HEK293 (cell line): ENCODE results near the gene RPP30.

ENCODE experiments used
- CTCF ChIA-PET: fragments of 350-600 bp; formaldehyde crosslinking; extraction: SDS; loops from one replicate; lab custom pipeline; 2021; ENCODE audit warnings: antibody characterized with exemption; lab: Yijun Ruan, JAX
- POLR2A ChIA-PET: fragments of 300-600 bp; formaldehyde crosslinking; extraction: SDS; loops from one replicate; lab custom pipeline; 2020; ENCODE audit warnings: antibody characterized with exemption, inconsistent platforms; lab: Yijun Ruan, JAX
- H3K27ac ChIP-seq: fragments of 200-500 bp; sonication (Bioruptor generic); 2 replicates; pipeline ENCODE4 v1.5.1; 2014; ENCODE audit warnings: low read depth, low read length, control low read depth, inconsistent platforms; ENCODE audit errors: extremely low read depth
- H3K36me3 ChIP-seq, 2 experiments: fragments of 200-500 bp in 1 of 2; sonication (Bioruptor generic) in 1 of 2; 1 replicate in 1 of 2; 2 replicates in 1 of 2; pipeline ENCODE4 v1.5.1; 2014 to 2017; ENCODE audit warnings: inconsistent platforms in 2 of 2, low read length in 2 of 2; ENCODE audit not compliant: control insufficient read depth in 2 of 2, insufficient read depth in 1 of 2
- H3K4me1 ChIP-seq: fragments of 200-500 bp; sonication (Bioruptor generic); 2 replicates; pipeline ENCODE4 v1.5.1; 2014; ENCODE audit warnings: mild to moderate bottlenecking, low read length, inconsistent platforms; ENCODE audit not compliant: control insufficient read depth, insufficient read depth
- H3K4me3 ChIP-seq: 2 replicates; pipeline ENCODE4 v1.5.1; 2011; ENCODE audit warnings: low read depth, mild to moderate bottlenecking, control low read depth, low read length, moderate library complexity
- H3K9me3 ChIP-seq: fragments of 200-500 bp; sonication (Bioruptor generic); 2 replicates; pipeline ENCODE4 v1.5.1; 2014; ENCODE audit warnings: low read depth, low read length, inconsistent platforms; ENCODE audit not compliant: control insufficient read depth, insufficient read depth
- ELK4 ChIP-seq: IDR thresholded peaks from 2 replicates; pipeline ENCODE4 v1.6.1; 2011; ENCODE audit warnings: mild to moderate bottlenecking, low read depth, low read length, borderline replicate concordance
- GFI1B ChIP-seq: fragments of 450-650 bp; formaldehyde crosslinking; IDR thresholded peaks from 2 replicates; pipeline ENCODE4 v1.5.1; 2016; ENCODE audit warnings: missing biosample characterization, missing genetic modification characterization
- KLF10 ChIP-seq: fragments of 450-650 bp; IDR thresholded peaks from 2 replicates; pipeline ENCODE4 v1.5.1; 2018; ENCODE audit warnings: missing biosample characterization, mild to moderate bottlenecking, missing genetic modification characterization
- ZBTB21 ChIP-seq: fragments of 450-650 bp; formaldehyde crosslinking; IDR thresholded peaks from 2 replicates; pipeline ENCODE4 v1.5.1; 2017; ENCODE audit warnings: missing biosample characterization, missing genetic modification characterization
- ZFHX2 ChIP-seq: fragments of 450-650 bp; formaldehyde crosslinking; conservative IDR thresholded peaks from 2 replicates; pipeline ENCODE4 v1.5.1; 2016; ENCODE audit warnings: missing biosample characterization, missing genetic modification characterization
- ZNF112 ChIP-seq: fragments of 450-650 bp; formaldehyde crosslinking; IDR thresholded peaks from 2 replicates; pipeline ENCODE4 v1.5.0; 2017; ENCODE audit warnings: missing biosample characterization, missing genetic modification characterization
- ZNF148 ChIP-seq: fragments of 450-650 bp; formaldehyde crosslinking; IDR thresholded peaks from 2 replicates; pipeline ENCODE4 v1.5.0; 2017; ENCODE audit warnings: missing biosample characterization, missing genetic modification characterization, borderline replicate concordance
- ZNF19 ChIP-seq: fragments of 450-650 bp; formaldehyde crosslinking; IDR thresholded peaks from 2 replicates; pipeline ENCODE4; 2016; ENCODE audit warnings: missing biosample characterization, missing genetic modification characterization, low read depth
- ZNF292 ChIP-seq: fragments of 450-650 bp; formaldehyde crosslinking; IDR thresholded peaks from 2 replicates; pipeline ENCODE4 v1.5.1; 2016; ENCODE audit warnings: low read depth, missing biosample characterization, missing genetic modification characterization, borderline replicate concordance
- ZNF394 ChIP-seq: fragments of 450-650 bp; formaldehyde crosslinking; IDR thresholded peaks from 2 replicates; pipeline ENCODE4 v1.5.1; 2016; ENCODE audit warnings: missing biosample characterization, missing genetic modification characterization, mild to moderate bottlenecking, moderate library complexity, borderline replicate concordance
- ZNF514 ChIP-seq: fragments of 450-650 bp; formaldehyde crosslinking; IDR thresholded peaks from 2 replicates; pipeline ENCODE4 v1.5.1; 2016; ENCODE audit warnings: missing biosample characterization, missing genetic modification characterization
- ZNF549 ChIP-seq: fragments of 450-650 bp; IDR thresholded peaks from 2 replicates; pipeline ENCODE4 v1.5.1; 2018; ENCODE audit warnings: missing biosample characterization, missing genetic modification characterization, mild to moderate bottlenecking, inconsistent platforms, moderate library complexity
- ZNF558 ChIP-seq: fragments of 450-650 bp; formaldehyde crosslinking; IDR thresholded peaks from 2 replicates; pipeline ENCODE4 v1.5.1; 2016; ENCODE audit warnings: missing biosample characterization, missing genetic modification characterization
- ZNF626 ChIP-seq: fragments of 450-650 bp; sonication (Bioruptor Pico); formaldehyde crosslinking; IDR thresholded peaks from 2 replicates; pipeline ENCODE4 v1.5.1; 2018; ENCODE audit warnings: missing biosample characterization, missing genetic modification characterization, inconsistent platforms
- TF ChIP-seq, protein P1 (sequence below): fragments of 450-650 bp; formaldehyde crosslinking; conservative IDR thresholded peaks from 2 replicates; pipeline ENCODE4 v1.5.1; 2016; ENCODE audit warnings: low read depth, missing biosample characterization, missing genetic modification characterization
- TF ChIP-seq, protein P2 (sequence below): fragments of 450-650 bp; formaldehyde crosslinking; IDR thresholded peaks from 2 replicates; pipeline ENCODE4 v1.5.1; 2016; ENCODE audit warnings: missing biosample characterization, missing genetic modification characterization
- TF ChIP-seq, protein P3 (sequence below): fragments of 450-650 bp; formaldehyde crosslinking; IDR thresholded peaks from 2 replicates; pipeline ENCODE4 v1.5.1; 2016; ENCODE audit warnings: missing biosample characterization, missing genetic modification characterization
- TF ChIP-seq, protein P4 (sequence below): fragments of 450-650 bp; formaldehyde crosslinking; IDR thresholded peaks from 2 replicates; pipeline ENCODE4 v1.5.1; 2016; ENCODE audit warnings: missing biosample characterization, missing genetic modification characterization

RPP30 gene

DNA sequence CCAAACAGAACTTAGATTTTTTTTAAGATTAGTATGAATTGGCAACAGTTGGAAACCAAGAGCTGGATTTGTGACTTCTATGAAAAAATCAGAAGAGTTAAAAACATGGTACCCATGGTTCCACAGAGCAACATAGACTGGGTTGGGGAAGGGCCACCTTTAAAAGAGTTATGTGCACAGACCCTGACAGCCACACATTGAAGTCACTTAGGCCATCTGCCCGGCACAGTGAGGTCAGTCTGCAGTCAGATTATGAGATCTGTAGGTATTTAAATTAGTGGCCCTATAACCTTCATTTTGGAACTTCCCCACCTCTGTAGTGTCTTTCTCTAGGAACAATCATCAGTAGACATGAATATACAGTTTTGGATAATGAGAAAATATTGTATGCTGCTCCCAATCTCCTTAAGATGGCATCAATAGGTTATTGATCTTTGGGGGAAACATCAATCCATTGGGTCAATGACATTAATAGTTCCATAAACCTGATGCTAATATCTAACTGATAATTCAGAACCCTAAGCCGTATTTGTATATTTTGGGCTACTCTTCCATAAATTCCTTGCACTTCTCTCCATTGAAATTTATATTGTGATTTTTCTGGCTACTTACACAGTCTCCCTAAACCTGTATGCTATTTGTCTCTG, 42.1 kb downstream of the RPP30 start (continued):
- TF ChIP-seq ELK4 (no peak), GFI1B (tag by site-specific recombination) (no peak), ZNF19 (tag by site-specific recombination) (no peak), ZNF626 (no peak), ZNF112 (tag by site-specific recombination) (no peak)
- TF ChIP-seq, protein P1, sequence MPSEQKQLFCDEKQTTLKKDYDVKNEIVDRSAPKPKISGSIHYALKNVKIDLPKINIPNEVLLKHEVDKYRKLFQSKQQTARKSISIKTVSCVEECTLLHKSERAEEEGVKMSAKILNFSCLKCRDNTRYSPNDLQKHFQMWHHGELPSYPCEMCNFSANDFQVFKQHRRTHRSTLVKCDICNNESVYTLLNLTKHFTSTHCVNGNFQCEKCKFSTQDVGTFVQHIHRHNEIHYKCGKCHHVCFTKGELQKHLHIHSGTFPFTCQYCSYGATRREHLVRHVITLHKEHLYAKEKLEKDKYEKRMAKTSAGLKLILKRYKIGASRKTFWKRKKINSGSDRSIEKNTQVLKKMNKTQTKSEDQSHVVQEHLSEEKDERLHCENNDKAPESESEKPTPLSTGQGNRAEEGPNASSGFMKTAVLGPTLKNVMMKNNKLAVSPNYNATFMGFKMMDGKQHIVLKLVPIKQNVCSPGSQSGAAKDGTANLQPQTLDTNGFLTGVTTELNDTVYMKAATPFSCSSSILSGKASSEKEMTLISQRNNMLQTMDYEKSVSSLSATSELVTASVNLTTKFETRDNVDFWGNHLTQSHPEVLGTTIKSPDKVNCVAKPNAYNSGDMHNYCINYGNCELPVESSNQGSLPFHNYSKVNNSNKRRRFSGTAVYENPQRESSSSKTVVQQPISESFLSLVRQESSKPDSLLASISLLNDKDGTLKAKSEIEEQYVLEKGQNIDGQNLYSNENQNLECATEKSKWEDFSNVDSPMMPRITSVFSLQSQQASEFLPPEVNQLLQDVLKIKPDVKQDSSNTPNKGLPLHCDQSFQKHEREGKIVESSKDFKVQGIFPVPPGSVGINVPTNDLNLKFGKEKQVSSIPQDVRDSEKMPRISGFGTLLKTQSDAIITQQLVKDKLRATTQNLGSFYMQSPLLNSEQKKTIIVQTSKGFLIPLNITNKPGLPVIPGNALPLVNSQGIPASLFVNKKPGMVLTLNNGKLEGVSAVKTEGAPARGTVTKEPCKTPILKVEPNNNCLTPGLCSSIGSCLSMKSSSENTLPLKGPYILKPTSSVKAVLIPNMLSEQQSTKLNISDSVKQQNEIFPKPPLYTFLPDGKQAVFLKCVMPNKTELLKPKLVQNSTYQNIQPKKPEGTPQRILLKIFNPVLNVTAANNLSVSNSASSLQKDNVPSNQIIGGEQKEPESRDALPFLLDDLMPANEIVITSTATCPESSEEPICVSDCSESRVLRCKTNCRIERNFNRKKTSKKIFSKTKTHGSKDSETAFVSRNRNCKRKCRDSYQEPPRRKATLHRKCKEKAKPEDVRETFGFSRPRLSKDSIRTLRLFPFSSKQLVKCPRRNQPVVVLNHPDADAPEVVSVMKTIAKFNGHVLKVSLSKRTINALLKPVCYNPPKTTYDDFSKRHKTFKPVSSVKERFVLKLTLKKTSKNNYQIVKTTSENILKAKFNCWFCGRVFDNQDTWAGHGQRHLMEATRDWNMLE: no peak

GRCh38 chr10:90914992-90915765, 43.4 kb downstream of the RPP30 start:
- Histone ChIP-seq H3K4me1 (peaks cover 6% of the 10 kb centered on the region; the same call in 1 of the 2 replicates), H3K4me3 (no peak overlapping the region), H3K9me3 (no peaks in the 10 kb centered on the region), H3K27ac (no peak overlapping the region), H3K36me3 (no peaks in the 10 kb centered on the region)
- ChIA-PET POLR2A (interaction anchor here (0.9 kb wide), 1 partner anchor 15 kb away, joined by 3 read pairs; no protein-coding TSS in a partner anchor), CTCF (interaction anchor here (0.6 to 6.4 kb wide), 4 partner anchors 55 to 399 kb away, joined by 3 to 38 read pairs (median 9); no protein-coding TSS in a partner anchor)
- TF ChIP-seq ZFHX2 (tag by site-specific recombination) (no peak), ZNF558 (tag by site-specific recombination) (no peak), ZNF292 (tag by site-specific recombination) (no peak), ZNF549 (no peak), ZNF394 (tag by site-specific recombination) (no peak), KLF10 (tag by site-specific recombination) (no peak), ZNF514 (tag by site-specific recombination) (no peak), ZNF148 (tag by site-specific recombination) (no peak), ZBTB21 (tag by site-specific recombination) (no peak)
- TF ChIP-seq, protein P2, sequence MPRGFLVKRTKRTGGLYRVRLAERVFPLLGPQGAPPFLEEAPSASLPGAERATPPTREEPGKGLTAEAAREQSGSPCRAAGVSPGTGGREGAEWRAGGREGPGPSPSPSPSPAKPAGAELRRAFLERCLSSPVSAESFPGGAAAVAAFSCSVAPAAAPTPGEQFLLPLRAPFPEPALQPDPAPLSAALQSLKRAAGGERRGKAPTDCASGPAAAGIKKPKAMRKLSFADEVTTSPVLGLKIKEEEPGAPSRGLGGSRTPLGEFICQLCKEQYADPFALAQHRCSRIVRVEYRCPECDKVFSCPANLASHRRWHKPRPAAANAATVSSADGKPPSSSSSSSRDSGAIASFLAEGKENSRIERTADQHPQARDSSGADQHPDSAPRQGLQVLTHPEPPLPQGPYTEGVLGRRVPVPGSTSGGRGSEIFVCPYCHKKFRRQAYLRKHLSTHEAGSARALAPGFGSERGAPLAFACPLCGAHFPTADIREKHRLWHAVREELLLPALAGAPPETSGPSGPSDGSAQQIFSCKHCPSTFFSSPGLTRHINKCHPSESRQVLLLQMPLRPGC (tag by site-specific recombination): no peak
- TF ChIP-seq, protein P3, sequence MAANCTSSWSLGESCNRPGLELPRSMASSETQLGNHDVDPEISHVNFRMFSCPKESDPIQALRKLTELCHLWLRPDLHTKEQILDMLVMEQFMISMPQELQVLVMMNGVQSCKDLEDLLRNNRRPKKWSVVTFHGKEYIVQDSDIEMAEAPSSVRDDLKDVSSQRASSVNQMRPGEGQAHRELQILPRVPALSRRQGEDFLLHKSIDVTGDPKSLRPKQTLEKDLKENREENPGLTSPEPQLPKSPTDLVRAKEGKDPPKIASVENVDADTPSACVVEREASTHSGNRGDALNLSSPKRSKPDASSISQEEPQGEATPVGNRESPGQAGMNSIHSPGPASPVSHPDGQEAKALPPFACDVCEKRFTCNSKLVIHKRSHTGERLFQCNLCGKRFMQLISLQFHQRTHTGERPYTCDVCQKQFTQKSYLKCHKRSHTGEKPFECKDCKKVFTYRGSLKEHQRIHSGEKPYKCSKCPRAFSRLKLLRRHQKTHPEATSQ: no peak
- TF ChIP-seq, protein P4, sequence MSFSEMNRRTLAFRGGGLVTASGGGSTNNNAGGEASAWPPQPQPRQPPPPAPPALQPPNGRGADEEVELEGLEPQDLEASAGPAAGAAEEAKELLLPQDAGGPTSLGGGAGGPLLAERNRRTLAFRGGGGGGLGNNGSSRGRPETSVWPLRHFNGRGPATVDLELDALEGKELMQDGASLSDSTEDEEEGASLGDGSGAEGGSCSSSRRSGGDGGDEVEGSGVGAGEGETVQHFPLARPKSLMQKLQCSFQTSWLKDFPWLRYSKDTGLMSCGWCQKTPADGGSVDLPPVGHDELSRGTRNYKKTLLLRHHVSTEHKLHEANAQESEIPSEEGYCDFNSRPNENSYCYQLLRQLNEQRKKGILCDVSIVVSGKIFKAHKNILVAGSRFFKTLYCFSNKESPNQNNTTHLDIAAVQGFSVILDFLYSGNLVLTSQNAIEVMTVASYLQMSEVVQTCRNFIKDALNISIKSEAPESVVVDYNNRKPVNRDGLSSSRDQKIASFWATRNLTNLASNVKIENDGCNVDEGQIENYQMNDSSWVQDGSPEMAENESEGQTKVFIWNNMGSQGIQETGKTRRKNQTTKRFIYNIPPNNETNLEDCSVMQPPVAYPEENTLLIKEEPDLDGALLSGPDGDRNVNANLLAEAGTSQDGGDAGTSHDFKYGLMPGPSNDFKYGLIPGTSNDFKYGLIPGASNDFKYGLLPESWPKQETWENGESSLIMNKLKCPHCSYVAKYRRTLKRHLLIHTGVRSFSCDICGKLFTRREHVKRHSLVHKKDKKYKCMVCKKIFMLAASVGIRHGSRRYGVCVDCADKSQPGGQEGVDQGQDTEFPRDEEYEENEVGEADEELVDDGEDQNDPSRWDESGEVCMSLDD (tag by site-specific recombination): no peak
